Coronary artery (tissue), 2 donors: Measurements from ENCODE around the gene KIRREL3.

ENCODE experiments used
- DNase-seq: peaks from one replicate; pipeline ENCODE4 v3.0.0-alpha.2; 2017; ENCODE audit warnings: low spot score
- H3K27ac ChIP-seq, 2 donors: fragments of 200-600 bp; sonication (generic); one replicate each; pipeline ENCODE4 v1.5.1; 2016 to 2019
- H3K4me3 ChIP-seq: fragments of 200-600 bp; sonication (generic); 2 replicates; pipeline ENCODE4 v1.5.1; 2016; ENCODE audit warnings: mild to moderate bottlenecking, moderate library complexity
- CTCF ChIP-seq: fragments of 200-600 bp; sonication (generic); IDR thresholded peaks from one replicate; pipeline ENCODE4 v1.5.1; 2019; ENCODE audit warnings: antibody characterized with exemption

The KIRREL3 gene

GRCh38 chr11:126703662-126704061 lies 296.9 kb downstream of the KIRREL3 start:
- no peak for DNase-seq
- Histone ChIP-seq H3K4me3 (no peak overlapping the region), H3K27ac (no peak overlapping the region)
- TF ChIP-seq CTCF, result no peak

- no peak for TF ChIP-seq CTCF
- H3K27ac ChIP-seq, result no peak overlapping the region
- H3K4me3 ChIP-seq, result no peak overlapping the region
- no peak for DNase-seq
Observed at GRCh38 chr11:126702987-126703386, 297.6 kb downstream of the KIRREL3 start.

- no peak overlapping the region for H3K27ac ChIP-seq
- DNase-seq, result no peak
Observed at GRCh38 chr11:126702165-126702720, 298.3 kb downstream of the KIRREL3 start.

GRCh38 chr11:126701520-126701897 lies 299.1 kb downstream of the KIRREL3 start:
- H3K4me3 ChIP-seq, result no peak overlapping the region
- H3K27ac ChIP-seq, result no peak overlapping the region
- no peak for DNase-seq
- TF ChIP-seq CTCF, result no peak

More at GRCh38 chr11:126702165-126702720, 298.3 kb downstream of the KIRREL3 start:
- no peak overlapping the region for H3K4me3 ChIP-seq
- TF ChIP-seq CTCF, result no peak

GRCh38 chr11:126700768-126701519 lies 299.6 kb downstream of the KIRREL3 start:
- Histone ChIP-seq H3K4me3 (no peak overlapping the region), H3K27ac (no peak overlapping the region)
- no peak for TF ChIP-seq CTCF
- DNase-seq, result no peak

GRCh38 chr11:126698576-126698975 lies 302.0 kb downstream of the KIRREL3 start:
- no peak for TF ChIP-seq CTCF
- no peak for DNase-seq
- Histone ChIP-seq H3K4me3 (no peak overlapping the region), H3K27ac (no peak overlapping the region)

GRCh38 chr11:126697936-126698335 lies 302.6 kb downstream of the KIRREL3 start:
- no peak for TF ChIP-seq CTCF
- Histone ChIP-seq H3K27ac (no peak overlapping the region), H3K4me3 (no peak overlapping the region)
- DNase-seq, result no peak
